Mesendoderm (in vitro differentiated cells): ENCODE measurements around the gene NFIC.
A peak's percentile ranks its signal among the peaks of the same experiment; 100 is the strongest.

Source experiments
- DNase-seq: peaks from one replicate; pipeline ENCODE4 v3.0.0; 2013
- H2AK5ac ChIP-seq: 2 replicates; pipeline ENCODE4 v1.6.1; 2013; ENCODE audit warnings: low read length, inconsistent platforms
- H2BK120ac ChIP-seq: 2 replicates; pipeline ENCODE4 v1.6.1; 2013; ENCODE audit warnings: low read depth, mild to moderate bottlenecking, low read length, moderate library complexity, mixed read lengths
- H2BK15ac ChIP-seq: replicated peaks from 2 replicates; pipeline ENCODE4 v1.6.1; 2013; ENCODE audit warnings: low read depth, mild to moderate bottlenecking, moderate library complexity
- H2BK5ac ChIP-seq: 2 replicates; pipeline ENCODE4 v1.6.1; 2013; ENCODE audit warnings: low read length, inconsistent platforms
- H3K18ac ChIP-seq: 2 replicates; pipeline ENCODE4 v1.6.1; 2013; ENCODE audit warnings: mild to moderate bottlenecking, low read length, mixed read lengths
- H3K23ac ChIP-seq: one replicate; pipeline ENCODE4 v1.6.1; 2013; ENCODE audit warnings: low read length
- H3K27ac ChIP-seq: 2 replicates; pipeline ENCODE4 v1.5.1; 2013; ENCODE audit warnings: low read depth, mild to moderate bottlenecking, inconsistent platforms, low read length, moderate library complexity
- H3K27me3 ChIP-seq: 2 replicates; pipeline ENCODE4 v1.6.1; 2013; ENCODE audit warnings: low read length, control low read depth, mild to moderate bottlenecking, inconsistent platforms; ENCODE audit not compliant: insufficient read depth, poor library complexity
- H3K36me3 ChIP-seq: 2 replicates; pipeline ENCODE4 v1.6.1; 2013; ENCODE audit warnings: low read length, inconsistent platforms; ENCODE audit not compliant: control insufficient read depth, insufficient read depth
- H3K4ac ChIP-seq: one replicate; pipeline ENCODE4 v1.6.1; 2013; ENCODE audit warnings: low read depth, mild to moderate bottlenecking, low read length, moderate library complexity
- H3K4me1 ChIP-seq: 2 replicates; pipeline ENCODE4 v1.6.1; 2013; ENCODE audit warnings: low read depth, low read length, inconsistent platforms; ENCODE audit not compliant: control insufficient read depth
- H3K4me2 ChIP-seq: 2 replicates; pipeline ENCODE4 v1.6.1; 2013; ENCODE audit warnings: low read length
- H3K4me3 ChIP-seq: 2 replicates; pipeline ENCODE4 v1.5.1; 2013; ENCODE audit warnings: mild to moderate bottlenecking, low read length
- H3K56ac ChIP-seq: one replicate; pipeline ENCODE4 v1.6.1; 2013; ENCODE audit warnings: low read length
- H3K79me1 ChIP-seq: 2 replicates; pipeline ENCODE4 v1.6.1; 2013; ENCODE audit warnings: low read length, inconsistent platforms
- H3K79me2 ChIP-seq: 2 replicates; pipeline ENCODE4 v1.6.1; 2013; ENCODE audit warnings: mild to moderate bottlenecking, low read length; ENCODE audit not compliant: control insufficient read depth, insufficient read depth
- H3K9ac ChIP-seq: 2 replicates; pipeline ENCODE4 v1.6.1; 2013; ENCODE audit warnings: low read length, inconsistent platforms
- H4K5ac ChIP-seq: one replicate; pipeline ENCODE4 v1.6.1; 2013; ENCODE audit warnings: low read length
- H4K8ac ChIP-seq: one replicate; pipeline ENCODE4 v1.6.1; 2013; ENCODE audit warnings: low read depth, mild to moderate bottlenecking, control low read depth, low read length, moderate library complexity
- WGBS: extraction: QIAGEN DNeasy Blood & Tissue Kit; methylation state at CpG from one replicate; pipeline ENCODE4 v1.1.7; 2013; ENCODE audit warnings: low lambda C conversion rate, missing lambda C conversion rate; ENCODE audit not compliant: insufficient coverage; ENCODE audit errors: extremely low coverage; 5-methylcytosine and 5-hydroxymethylcytosine counted together

Gene NFIC

GRCh38 chr19:3321696-3322095 is 44.7 kb upstream of the NFIC start:
- no peak overlapping the region for H4K8ac ChIP-seq
- H3K36me3 ChIP-seq = no peaks in the 10 kb centered on the region
- H3K56ac ChIP-seq = no peak overlapping the region
- no peak overlapping the region for H3K4me3 ChIP-seq
- H3K4me1 ChIP-seq = no peaks in the 10 kb centered on the region
- no peak overlapping the region for H4K5ac ChIP-seq
- no peak overlapping the region for H3K18ac ChIP-seq
- H3K79me1 ChIP-seq = no peaks in the 10 kb centered on the region
- H3K79me2 ChIP-seq = no peaks in the 10 kb centered on the region
- no peak overlapping the region for H3K27ac ChIP-seq
- no peak overlapping the region for H3K4me2 ChIP-seq
- no peak overlapping the region for H3K23ac ChIP-seq
- no peak overlapping the region for H2BK15ac ChIP-seq
- H2BK120ac ChIP-seq = no peak overlapping the region
- no peak for DNase-seq
- no peaks in the 10 kb centered on the region for H3K27me3 ChIP-seq
- no peak overlapping the region for H2AK5ac ChIP-seq
- no peak overlapping the region for H2BK5ac ChIP-seq
- H3K4ac ChIP-seq = no peak overlapping the region
- whole genome bisulfite sequencing = no CpG with 5 or more reads among the region's 6 CpGs
- H3K9ac ChIP-seq = no peak overlapping the region

- H2BK15ac ChIP-seq = no peak overlapping the region
- H3K4me2 ChIP-seq = no peak overlapping the region
- H3K36me3 ChIP-seq = no peaks in the 10 kb centered on the region
- no peak overlapping the region for H2BK120ac ChIP-seq
- no peak overlapping the region for H2BK5ac ChIP-seq
- no peak overlapping the region for H3K56ac ChIP-seq
- no peak overlapping the region for H3K9ac ChIP-seq
- no peak overlapping the region for H3K4ac ChIP-seq
- no peaks in the 10 kb centered on the region for H3K79me2 ChIP-seq
- no CpG with 5 or more reads among the region's 6 CpGs for WGBS
- no peak overlapping the region for H3K23ac ChIP-seq
- H3K4me1 ChIP-seq = no peaks in the 10 kb centered on the region
- no peak overlapping the region for H2AK5ac ChIP-seq
- H3K4me3 ChIP-seq = no peak overlapping the region
- H3K18ac ChIP-seq = no peak overlapping the region
- no peaks in the 10 kb centered on the region for H3K27me3 ChIP-seq
- no peak overlapping the region for H4K8ac ChIP-seq
- H4K5ac ChIP-seq = no peak overlapping the region
- H3K79me1 ChIP-seq = no peaks in the 10 kb centered on the region
- no peak for DNase-seq
- H3K27ac ChIP-seq = no peak overlapping the region
These were observed 44.0 kb upstream of the NFIC start for GRCh38 chr19:3322199-3322978.

- Histone ChIP-seq H3K79me2 (no peaks in the 10 kb centered on the region), H3K79me1 (no peaks in the 10 kb centered on the region), H3K4me2 (no peak overlapping the region), H4K8ac (no peak overlapping the region), H3K23ac (no peak overlapping the region), H3K18ac (no peak overlapping the region), H3K4me1 (no peaks in the 10 kb centered on the region), H3K27ac (no peak overlapping the region), H3K4me3 (no peak overlapping the region), H4K5ac (no peak overlapping the region), H3K9ac (no peak overlapping the region), H3K4ac (no peak overlapping the region), H3K56ac (no peak overlapping the region), H3K27me3 (no peaks in the 10 kb centered on the region), H2BK15ac (no peak overlapping the region), H2BK120ac (no peak overlapping the region), H3K36me3 (no peaks in the 10 kb centered on the region), H2AK5ac (no peak overlapping the region), H2BK5ac (no peak overlapping the region)
- WGBS = no CpG with 5 or more reads among the region's 2 CpGs
- DNase-seq = no peak
These were observed 43.4 kb upstream of the NFIC start for GRCh38 chr19:3323026-3323425.

- no peak overlapping the region for H4K8ac ChIP-seq
These were observed 42.7 kb upstream of the NFIC start for GRCh38 chr19:3323658-3324057.

GRCh38 chr19:3324405-3324856 is 42.0 kb upstream of the NFIC start:
- WGBS = no CpG with 5 or more reads among the region's 5 CpGs
- Histone ChIP-seq H3K9ac (no peak overlapping the region), H4K5ac (no peak overlapping the region), H2BK120ac (no peak overlapping the region), H3K27me3 (no peaks in the 10 kb centered on the region), H3K4me3 (no peak overlapping the region), H2BK15ac (no peak overlapping the region), H2AK5ac (no peak overlapping the region), H3K79me1 (no peaks in the 10 kb centered on the region), H3K36me3 (no peaks in the 10 kb centered on the region), H4K8ac (no peak overlapping the region), H2BK5ac (no peak overlapping the region), H3K4me1 (no peaks in the 10 kb centered on the region), H3K27ac (no peak overlapping the region), H3K23ac (no peak overlapping the region), H3K4me2 (no peak overlapping the region), H3K79me2 (no peaks in the 10 kb centered on the region), H3K56ac (no peak overlapping the region), H3K18ac (no peak overlapping the region), H3K4ac (no peak overlapping the region)
- peak; percentile 46 for DNase-seq

More at GRCh38 chr19:3323658-3324057, 42.7 kb upstream of the NFIC start:
- Histone ChIP-seq H3K79me1 (no peaks in the 10 kb centered on the region), H3K4me2 (no peak overlapping the region), H3K4ac (no peak overlapping the region), H4K5ac (no peak overlapping the region), H3K18ac (no peak overlapping the region), H3K4me3 (no peak overlapping the region), H3K79me2 (no peaks in the 10 kb centered on the region), H2BK15ac (no peak overlapping the region), H3K4me1 (no peaks in the 10 kb centered on the region), H3K27me3 (no peaks in the 10 kb centered on the region), H3K9ac (no peak overlapping the region), H2BK5ac (no peak overlapping the region), H2BK120ac (no peak overlapping the region), H3K23ac (no peak overlapping the region), H2AK5ac (no peak overlapping the region), H3K36me3 (no peaks in the 10 kb centered on the region), H3K27ac (no peak overlapping the region), H3K56ac (no peak overlapping the region)
- WGBS = no CpG with 5 or more reads among the region's 2 CpGs
- DNase-seq = no peak

- no peak overlapping the region for H2BK15ac ChIP-seq
- no peaks in the 10 kb centered on the region for H3K4me1 ChIP-seq
- no CpG with 5 or more reads among the region's 1 CpG for WGBS
- H3K27ac ChIP-seq = no peak overlapping the region
- H2BK120ac ChIP-seq = no peak overlapping the region
- H3K18ac ChIP-seq = no peak overlapping the region
- H3K27me3 ChIP-seq = no peaks in the 10 kb centered on the region
- H3K23ac ChIP-seq = no peak overlapping the region
- no peaks in the 10 kb centered on the region for H3K36me3 ChIP-seq
- H3K4me3 ChIP-seq = no peak overlapping the region
- H4K8ac ChIP-seq = no peak overlapping the region
- no peak overlapping the region for H3K4me2 ChIP-seq
- no peak for DNase-seq
- no peak overlapping the region for H4K5ac ChIP-seq
- H3K79me1 ChIP-seq = no peaks in the 10 kb centered on the region
- H2BK5ac ChIP-seq = no peak overlapping the region
- no peak overlapping the region for H3K9ac ChIP-seq
- H2AK5ac ChIP-seq = no peak overlapping the region
- no peak overlapping the region for H3K4ac ChIP-seq
- H3K56ac ChIP-seq = no peak overlapping the region
- H3K79me2 ChIP-seq = no peaks in the 10 kb centered on the region
These were observed 40.9 kb upstream of the NFIC start for GRCh38 chr19:3325451-3325850.
